Suppressor macrophage treated with lipopolysaccharide for 4 hours (primary cell): Measurements from ENCODE around the gene VAMP2.

Source experiments
- DNase-seq: peaks from one replicate; pipeline ENCODE4 v3.0.0-alpha.2; 2020

Gene VAMP2

GRCh38 chr17:8141741-8142140 is 21.0 kb downstream of the VAMP2 start:
- DNase-seq: no peak

- no peak for DNase-seq
Measured at GRCh38 chr17:8141045-8141444, 21.7 kb downstream of the VAMP2 start.

GRCh38 chr17:8140065-8141029 is 22.4 kb downstream of the VAMP2 start:
- DNase-seq: no peak

- DNase-seq: peak; percentile 98
Measured at GRCh38 chr17:8138672-8139371, 23.9 kb downstream of the VAMP2 start.

- no peak for DNase-seq
Measured at GRCh38 chr17:8138374-8138671, 24.4 kb downstream of the VAMP2 start.

GRCh38 chr17:8137645-8138373 is 24.9 kb downstream of the VAMP2 start:
- no peak for DNase-seq

GRCh38 chr17:8133941-8134340 is 28.8 kb downstream of the VAMP2 start:
- DNase-seq: no peak

GRCh38 chr17:8133399-8133798 is 29.3 kb downstream of the VAMP2 start:
- DNase-seq: no peak

GRCh38 chr17:8131844-8132441 is 30.8 kb downstream of the VAMP2 start:
- DNase-seq: no peak

GRCh38 chr17:8128125-8128784 is 34.5 kb downstream of the VAMP2 start:
- no peak for DNase-seq

- peak; percentile 42 for DNase-seq
Measured at GRCh38 chr17:8126491-8127066, 36.2 kb downstream of the VAMP2 start.

- DNase-seq: no peak
Measured at GRCh38 chr17:8125947-8126490, 36.7 kb downstream of the VAMP2 start.

GRCh38 chr17:8125154-8125946 is 37.4 kb downstream of the VAMP2 start:
- DNase-seq: peak; percentile 81

- DNase-seq: no peak
Measured at GRCh38 chr17:8124350-8125153, 38.2 kb downstream of the VAMP2 start.

- DNase-seq: no peak
Measured at GRCh38 chr17:8123695-8124349, 38.9 kb downstream of the VAMP2 start, which contains the start of gene HES7. TSS of gene HES7 (minus strand) at chr17:8124106. CDS start at chr17:8124084, 22 bp downstream.

GRCh38 chr17:8122924-8123694 is 39.6 kb downstream of the VAMP2 start:
- DNase-seq: no peak

GRCh38 chr17:8122422-8122923 is 40.3 kb downstream of the VAMP2 start:
- DNase-seq: peak; percentile 51

GRCh38 chr17:8121681-8122421 is 40.9 kb downstream of the VAMP2 start:
- DNase-seq: peak; percentile 70
